Measurements from ENCODE around the gene GPX4. TPM values are rescaled to one million over a fixed set of nuclear protein-coding genes. Genes with fewer than 3 reads are reported as not detected.

Gene GPX4
- total and polyA plus RNA-seq, 9 of the 15 experiments (the other 6 are each of a cell fraction or from before 2014, with no cell fraction given): 61.4 to 661 (median 349) TPM

DNA sequence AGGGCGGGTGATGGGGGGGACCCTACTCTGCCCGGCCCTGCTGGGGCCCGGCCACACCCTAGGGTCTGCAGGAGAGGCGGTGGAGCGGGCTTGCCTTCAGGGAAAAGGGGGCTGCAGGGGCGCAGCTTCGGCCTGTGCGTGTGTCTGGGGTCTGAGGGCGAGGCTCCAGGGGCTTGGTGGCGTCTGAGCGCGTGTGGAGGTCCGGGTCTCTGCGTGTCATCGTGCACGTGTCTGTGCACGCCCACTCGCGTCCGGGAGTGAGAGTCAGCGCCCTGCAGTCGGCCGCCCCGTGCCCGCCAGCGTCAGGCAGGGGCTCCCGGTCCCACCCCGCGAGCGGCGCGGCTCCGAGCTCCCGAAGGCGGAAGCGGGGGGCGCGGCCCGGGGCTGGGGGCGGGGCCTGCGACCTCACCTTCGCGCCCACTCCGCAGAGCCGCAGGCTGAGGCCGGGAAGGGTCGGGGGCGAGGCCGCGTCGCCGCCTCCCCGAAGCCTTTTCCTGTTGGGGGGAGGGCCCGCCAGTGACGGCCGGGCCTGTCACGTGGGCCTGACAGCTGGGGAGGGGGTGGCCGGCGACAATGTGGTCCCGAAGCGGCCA, 37.0 kb upstream of the GPX4 start, which contains the start of gene ARHGAP45 (continued):
- TF ChIP-seq TGIF2 (CRISPR knock-in tag; IDR thresholded peaks at IDR 0.05): 0 out of 2 replicates have a peak, but pooled peaks have one; percentile 17
- no peak for TF ChIP-seq ZKSCAN3 (CRISPR knock-in tag; IDR thresholded peaks at IDR 0.05)
- TF ChIP-seq SETDB1 (IDR thresholded peaks at IDR 0.05; ENCODE audit: low read length): no peak
- TF ChIP-seq, protein P1, sequence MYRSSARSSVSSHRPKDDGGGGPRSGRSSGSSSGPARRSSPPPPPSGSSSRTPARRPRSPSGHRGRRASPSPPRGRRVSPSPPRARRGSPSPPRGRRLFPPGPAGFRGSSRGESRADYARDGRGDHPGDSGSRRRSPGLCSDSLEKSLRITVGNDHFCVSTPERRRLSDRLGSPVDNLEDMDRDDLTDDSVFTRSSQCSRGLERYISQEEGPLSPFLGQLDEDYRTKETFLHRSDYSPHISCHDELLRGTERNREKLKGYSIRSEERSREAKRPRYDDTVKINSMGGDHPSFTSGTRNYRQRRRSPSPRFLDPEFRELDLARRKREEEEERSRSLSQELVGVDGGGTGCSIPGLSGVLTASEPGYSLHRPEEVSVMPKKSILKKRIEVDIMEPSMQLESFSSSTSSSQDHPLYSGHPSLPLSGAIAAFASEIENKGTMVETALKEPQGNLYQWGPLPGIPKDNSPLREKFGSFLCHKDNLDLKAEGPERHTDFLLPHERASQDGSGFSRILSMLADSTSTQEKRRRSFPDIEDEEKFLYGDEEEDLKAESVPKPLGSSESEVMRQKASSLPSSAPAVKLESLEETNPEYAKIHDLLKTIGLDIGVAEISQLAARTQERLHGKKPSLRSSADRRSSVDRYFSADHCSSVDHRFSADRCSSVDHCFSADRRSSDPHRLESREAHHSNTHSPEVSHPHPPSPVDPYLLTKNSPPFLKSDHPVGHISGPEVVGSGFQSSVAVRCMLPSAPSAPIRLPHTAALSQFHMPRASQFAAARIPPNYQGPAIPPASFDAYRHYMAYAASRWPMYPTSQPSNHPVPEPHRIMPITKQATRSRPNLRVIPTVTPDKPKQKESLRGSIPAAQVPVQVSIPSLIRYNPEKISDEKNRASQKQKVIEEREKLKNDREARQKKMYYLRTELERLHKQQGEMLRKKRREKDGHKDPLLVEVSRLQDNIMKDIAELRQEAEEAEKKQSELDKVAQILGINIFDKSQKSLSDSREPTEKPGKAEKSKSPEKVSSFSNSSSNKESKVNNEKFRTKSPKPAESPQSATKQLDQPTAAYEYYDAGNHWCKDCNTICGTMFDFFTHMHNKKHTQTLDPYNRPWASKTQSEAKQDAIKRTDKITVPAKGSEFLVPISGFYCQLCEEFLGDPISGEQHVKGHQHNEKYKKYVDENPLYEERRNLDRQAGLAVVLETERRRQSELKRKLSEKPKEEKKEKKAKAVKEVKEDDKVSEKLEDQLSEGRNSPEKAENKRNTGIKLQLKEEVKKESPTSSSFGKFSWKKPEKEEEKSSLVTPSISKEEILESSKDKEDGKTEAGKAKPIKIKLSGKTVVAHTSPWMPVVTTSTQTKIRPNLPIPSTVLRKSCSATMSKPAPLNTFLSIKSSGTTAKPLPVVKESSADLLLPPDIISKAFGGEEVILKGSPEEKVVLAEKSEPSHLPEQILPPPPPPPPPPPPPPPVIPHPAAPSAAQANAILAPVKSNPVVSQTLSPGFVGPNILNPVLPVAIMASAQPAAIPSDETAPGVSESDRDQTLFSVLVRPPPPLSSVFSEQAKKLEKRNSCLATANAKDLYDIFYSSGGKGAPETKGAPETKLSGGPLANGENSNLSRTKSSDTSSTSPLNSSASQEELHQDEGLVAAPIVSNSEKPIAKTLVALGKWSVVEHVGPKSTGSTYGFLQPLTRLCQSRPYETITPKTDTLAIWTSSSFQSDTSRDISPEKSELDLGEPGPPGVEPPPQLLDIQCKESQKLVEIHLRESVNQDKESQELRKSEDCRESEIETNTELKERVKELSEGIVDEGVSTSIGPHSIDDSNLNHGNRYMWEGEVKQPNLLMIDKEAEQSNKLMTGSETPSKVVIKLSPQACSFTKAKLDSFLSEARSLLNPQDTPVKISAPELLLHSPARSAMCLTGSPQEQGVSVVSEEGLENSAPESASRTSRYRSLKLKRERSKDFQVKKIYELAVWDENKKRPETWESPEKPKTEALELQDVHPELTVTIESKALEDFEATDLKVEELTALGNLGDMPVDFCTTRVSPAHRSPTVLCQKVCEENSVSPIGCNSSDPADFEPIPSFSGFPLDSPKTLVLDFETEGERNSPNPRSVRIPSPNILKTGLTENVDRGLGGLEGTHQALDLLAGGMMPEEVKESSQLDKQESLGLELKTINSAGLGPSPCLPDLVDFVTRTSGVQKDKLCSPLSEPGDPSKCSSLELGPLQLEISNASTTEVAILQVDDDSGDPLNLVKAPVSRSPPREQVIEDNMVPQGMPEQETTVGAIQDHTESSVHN (IDR thresholded peaks at IDR 0.05; ENCODE audit: borderline replicate concordance in 1 of 2, low read depth in 1 of 2): no peak
- TF ChIP-seq FOSL1 (tag; conservative IDR thresholded peaks at IDR 0.05): no peak
- no peak for TF ChIP-seq DDX20 (tag; IDR thresholded peaks at IDR 0.05; ENCODE audit: low read depth)
- TF ChIP-seq, protein P2, sequence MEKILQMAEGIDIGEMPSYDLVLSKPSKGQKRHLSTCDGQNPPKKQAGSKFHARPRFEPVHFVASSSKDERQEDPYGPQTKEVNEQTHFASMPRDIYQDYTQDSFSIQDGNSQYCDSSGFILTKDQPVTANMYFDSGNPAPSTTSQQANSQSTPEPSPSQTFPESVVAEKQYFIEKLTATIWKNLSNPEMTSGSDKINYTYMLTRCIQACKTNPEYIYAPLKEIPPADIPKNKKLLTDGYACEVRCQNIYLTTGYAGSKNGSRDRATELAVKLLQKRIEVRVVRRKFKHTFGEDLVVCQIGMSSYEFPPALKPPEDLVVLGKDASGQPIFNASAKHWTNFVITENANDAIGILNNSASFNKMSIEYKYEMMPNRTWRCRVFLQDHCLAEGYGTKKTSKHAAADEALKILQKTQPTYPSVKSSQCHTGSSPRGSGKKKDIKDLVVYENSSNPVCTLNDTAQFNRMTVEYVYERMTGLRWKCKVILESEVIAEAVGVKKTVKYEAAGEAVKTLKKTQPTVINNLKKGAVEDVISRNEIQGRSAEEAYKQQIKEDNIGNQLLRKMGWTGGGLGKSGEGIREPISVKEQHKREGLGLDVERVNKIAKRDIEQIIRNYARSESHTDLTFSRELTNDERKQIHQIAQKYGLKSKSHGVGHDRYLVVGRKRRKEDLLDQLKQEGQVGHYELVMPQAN (IDR thresholded peaks at IDR 0.05; ENCODE audit: borderline replicate concordance): no peak
